ENCODE data around the gene TM9SF1. TPM values are rescaled to one million over a fixed set of nuclear protein-coding genes. Genes with fewer than 3 reads are reported as not detected.

TM9SF1 gene
- total RNA-seq, 2 experiments from 2014 or later = 12.9 to 13.0 TPM

DNA sequence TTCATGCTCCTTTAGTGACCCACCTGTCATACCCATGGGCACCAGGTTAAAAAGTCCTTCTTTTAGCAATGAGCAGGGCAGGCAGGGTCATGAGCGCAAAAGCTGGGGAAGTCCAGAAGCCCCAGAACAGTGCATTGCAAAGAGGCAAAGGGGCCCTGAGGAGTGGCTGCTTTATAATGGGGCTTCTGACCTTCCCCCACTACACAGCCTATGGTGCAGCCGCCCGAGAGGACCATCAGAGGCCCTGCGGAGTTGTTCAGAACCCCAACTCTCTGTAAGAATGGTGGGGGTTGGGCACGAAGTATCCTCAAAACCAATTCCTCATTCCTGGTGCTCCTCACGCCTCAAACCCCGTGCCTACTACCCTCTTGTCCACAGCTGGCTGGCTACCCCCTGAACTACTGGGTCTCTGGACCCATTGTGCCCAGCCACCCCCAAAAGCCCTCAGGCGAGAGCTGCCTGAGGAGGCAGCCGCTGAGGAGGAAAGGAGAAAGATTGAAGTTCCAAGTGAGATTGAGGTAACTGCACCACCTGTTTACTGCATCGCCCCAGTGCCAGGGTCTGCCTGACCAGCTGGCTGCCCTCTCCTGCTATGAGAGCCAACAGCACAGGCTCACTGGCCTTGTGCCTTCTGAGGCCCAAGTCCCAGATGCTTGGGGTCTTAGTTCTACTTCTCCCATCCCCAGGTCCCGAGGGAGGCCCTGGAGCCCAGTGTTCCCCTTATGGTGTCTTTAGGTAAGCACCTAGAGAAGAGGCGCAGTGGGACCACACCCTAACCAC, 16.7 kb downstream of the TM9SF1 start:
- intact Hi-C loops (cut with DNase I, micrococcal nuclease) = no loop called here
- no peak overlapping the region for H3K4me3 ChIP-seq (ENCODE audit: low read length)
- H3K27ac ChIP-seq (ENCODE audit: low read depth in 1 of 2, low read length in 2 of 2) = no peak overlapping the region
- TF ChIP-seq, protein P1, sequence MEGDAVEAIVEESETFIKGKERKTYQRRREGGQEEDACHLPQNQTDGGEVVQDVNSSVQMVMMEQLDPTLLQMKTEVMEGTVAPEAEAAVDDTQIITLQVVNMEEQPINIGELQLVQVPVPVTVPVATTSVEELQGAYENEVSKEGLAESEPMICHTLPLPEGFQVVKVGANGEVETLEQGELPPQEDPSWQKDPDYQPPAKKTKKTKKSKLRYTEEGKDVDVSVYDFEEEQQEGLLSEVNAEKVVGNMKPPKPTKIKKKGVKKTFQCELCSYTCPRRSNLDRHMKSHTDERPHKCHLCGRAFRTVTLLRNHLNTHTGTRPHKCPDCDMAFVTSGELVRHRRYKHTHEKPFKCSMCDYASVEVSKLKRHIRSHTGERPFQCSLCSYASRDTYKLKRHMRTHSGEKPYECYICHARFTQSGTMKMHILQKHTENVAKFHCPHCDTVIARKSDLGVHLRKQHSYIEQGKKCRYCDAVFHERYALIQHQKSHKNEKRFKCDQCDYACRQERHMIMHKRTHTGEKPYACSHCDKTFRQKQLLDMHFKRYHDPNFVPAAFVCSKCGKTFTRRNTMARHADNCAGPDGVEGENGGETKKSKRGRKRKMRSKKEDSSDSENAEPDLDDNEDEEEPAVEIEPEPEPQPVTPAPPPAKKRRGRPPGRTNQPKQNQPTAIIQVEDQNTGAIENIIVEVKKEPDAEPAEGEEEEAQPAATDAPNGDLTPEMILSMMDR (IDR thresholded peaks at IDR 0.05) = no peak
- H3K4me1 Mint-ChIP-seq (ENCODE audit: low read depth) = peaks cover 7% of the 10 kb centered on the region
- H3K27ac Mint-ChIP-seq = peak overlapping the region; percentile 47
- no peak overlapping the region for H3K4me3 Mint-ChIP-seq
- no peak for DNase-seq
- peaks cover 77% of the 10 kb centered on the region for H3K36me3 Mint-ChIP-seq (ENCODE audit: low read depth)
- H3K9me3 ChIP-seq (ENCODE audit: control insufficient read depth in 1 of 2, insufficient read depth in 1 of 2, low read length in 2 of 2) = no peaks in the 10 kb centered on the region
- ChIA-PET CTCF (interaction anchor here (1.0 kb wide), 1 partner anchor 37 kb away, joined by 3 read pairs; the partner anchor contains the start of gene MDP1), POLR2A (interaction anchor here (0.9 to 1.8 kb wide), 2 partner anchors 10 to 17 kb away, joined by 3 to 4 read pairs; partner anchors contain the start of genes IPO4 and IRF9)
- no peaks in the 10 kb centered on the region for H3K27me3 Mint-ChIP-seq
- no peak for ATAC-seq (ENCODE audit: poor library complexity)
- H3K4me1 ChIP-seq (ENCODE audit: insufficient read depth, low read length) = peaks cover 3% of the 10 kb centered on the region
- no peaks in the 10 kb centered on the region for H3K27me3 ChIP-seq (ENCODE audit: control insufficient read depth in 1 of 2, insufficient read depth in 2 of 2, low read length in 2 of 2)
- H3K9me3 Mint-ChIP-seq = no peaks in the 10 kb centered on the region
- H3K36me3 ChIP-seq (ENCODE audit: insufficient read depth, low read length) = peaks cover 78% of the 10 kb centered on the region

DNA sequence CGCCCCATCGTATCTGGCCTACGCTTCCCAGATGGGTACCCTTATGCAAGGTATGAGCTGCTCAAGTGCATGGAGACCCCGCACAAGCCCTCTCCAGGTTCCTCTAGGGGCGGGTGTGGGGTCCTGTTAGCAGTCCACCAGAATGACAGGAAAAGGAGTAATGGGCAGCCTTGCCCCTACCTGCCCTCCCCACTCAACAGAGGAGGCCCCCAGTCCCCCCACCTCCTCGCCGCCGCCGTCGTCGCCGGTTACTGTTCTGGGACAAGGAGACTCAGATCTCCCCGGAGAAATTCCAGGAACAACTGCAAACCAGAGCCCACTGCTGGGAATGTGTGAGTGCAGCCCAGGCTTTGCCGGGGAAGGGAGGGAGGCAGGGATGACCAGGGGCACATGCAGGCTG, 17.4 kb downstream of the TM9SF1 start:
- Mint-ChIP-seq H3K27me3 (no peaks in the 10 kb centered on the region), H3K36me3 (ENCODE audit: low read depth) (peaks cover 77% of the 10 kb centered on the region), H3K4me1 (ENCODE audit: low read depth) (peaks cover 14% of the 10 kb centered on the region), H3K4me3 (no peak overlapping the region), H3K27ac (no peak overlapping the region), H3K9me3 (no peaks in the 10 kb centered on the region)
- H3K4me1 ChIP-seq (ENCODE audit: insufficient read depth, low read length) = peaks cover 3% of the 10 kb centered on the region
- H3K27me3 ChIP-seq (ENCODE audit: control insufficient read depth in 1 of 2, insufficient read depth in 2 of 2, low read length in 2 of 2) = no peaks in the 10 kb centered on the region
- H3K36me3 ChIP-seq (ENCODE audit: insufficient read depth, low read length) = peaks cover 73% of the 10 kb centered on the region
- H3K27ac ChIP-seq (ENCODE audit: low read depth in 1 of 2, low read length in 2 of 2) = no peak overlapping the region
- no peak for ATAC-seq (ENCODE audit: poor library complexity)
- no peaks in the 10 kb centered on the region for H3K9me3 ChIP-seq (ENCODE audit: control insufficient read depth in 1 of 2, insufficient read depth in 1 of 2, low read length in 2 of 2)
- ChIA-PET POLR2A (no interaction called here), CTCF (no interaction called here)
- H3K4me3 ChIP-seq (ENCODE audit: low read length) = no peak overlapping the region
- intact Hi-C loops (cut with DNase I, micrococcal nuclease) = no loop called here
- TF ChIP-seq, protein P1 (IDR thresholded peaks at IDR 0.05) = no peak
- DNase-seq = no peak

DNA sequence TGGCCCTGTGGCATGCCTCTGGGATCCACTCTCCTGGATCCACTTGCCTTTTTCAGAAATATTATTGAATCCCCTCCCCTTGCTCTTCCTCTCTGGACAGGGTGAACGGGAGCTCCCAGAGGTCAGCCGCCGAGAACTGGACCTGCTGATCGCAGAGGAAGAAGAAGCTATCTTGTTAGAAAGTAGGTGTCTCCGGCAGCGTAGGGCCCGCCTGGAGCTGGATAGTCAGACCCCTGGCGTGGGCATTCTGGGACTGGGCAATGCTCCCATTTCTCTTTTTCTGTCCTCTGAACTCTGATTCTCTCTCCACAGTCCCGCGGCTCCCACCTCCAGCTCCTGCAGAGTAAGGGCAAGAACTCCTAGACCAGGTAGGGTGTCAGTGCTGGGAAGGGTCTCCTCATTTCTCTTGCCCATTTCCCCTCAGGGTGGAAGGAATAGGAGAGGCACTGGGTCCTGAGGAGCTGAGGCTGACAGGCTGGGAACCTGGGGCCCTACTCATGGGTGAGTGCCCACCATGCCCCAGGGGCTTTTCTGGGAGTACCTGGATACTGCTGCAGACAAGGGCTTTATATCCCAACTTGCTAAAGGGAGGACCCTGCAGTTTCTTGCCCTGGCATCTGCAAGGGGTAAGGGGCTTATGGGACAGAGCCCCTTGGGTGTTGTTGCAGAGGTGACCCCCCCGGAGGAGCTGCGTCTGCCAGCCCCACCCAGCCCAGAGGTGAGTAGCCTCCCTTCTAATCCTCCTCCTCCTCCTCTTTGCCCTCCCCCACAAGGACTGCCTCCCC, 18.0 kb downstream of the TM9SF1 start:
- Mint-ChIP-seq H3K4me3 (no peak overlapping the region), H3K36me3 (ENCODE audit: low read depth) (peaks cover 72% of the 10 kb centered on the region), H3K9me3 (no peaks in the 10 kb centered on the region), H3K4me1 (ENCODE audit: low read depth) (peaks cover 17% of the 10 kb centered on the region), H3K27ac (no peak overlapping the region), H3K27me3 (no peaks in the 10 kb centered on the region)
- CTCF ChIA-PET = no interaction called here
- H3K4me3 ChIP-seq (ENCODE audit: low read length) = no peak overlapping the region
- TF ChIP-seq, protein P1 (IDR thresholded peaks at IDR 0.05) = no peak
- intact Hi-C loops (cut with DNase I, micrococcal nuclease) = no loop called here
- H3K4me1 ChIP-seq (ENCODE audit: insufficient read depth, low read length) = peaks cover 8% of the 10 kb centered on the region
- DNase-seq = no peak
- no peak overlapping the region for H3K27ac ChIP-seq (ENCODE audit: low read depth in 1 of 2, low read length in 2 of 2)
- H3K36me3 ChIP-seq (ENCODE audit: insufficient read depth, low read length) = peaks cover 70% of the 10 kb centered on the region
- POLR2A ChIA-PET = interaction anchor here (0.9 to 2.3 kb wide), 4 partner anchors 10 to 63 kb away, joined by 3 to 11 read pairs (median 4); partner anchors contain the start of genes DCAF11, IRF9, NRL and PSME1
- no peaks in the 10 kb centered on the region for H3K27me3 ChIP-seq (ENCODE audit: control insufficient read depth in 1 of 2, insufficient read depth in 2 of 2, low read length in 2 of 2)
- no peaks in the 10 kb centered on the region for H3K9me3 ChIP-seq (ENCODE audit: control insufficient read depth in 1 of 2, insufficient read depth in 1 of 2, low read length in 2 of 2)
- no peak for ATAC-seq (ENCODE audit: poor library complexity)
